H9 (cell line): ENCODE measurements around the gene MXD4. TPM values are rescaled to one million over a fixed set of nuclear protein-coding genes. Genes with fewer than 3 reads are reported as not detected.

Experiments
- DNase-seq: peaks from one replicate; pipeline ENCODE4 v3.0.0-alpha.2; 2017
- H2AFZ ChIP-seq: one replicate; pipeline ENCODE4 v1.6.1; 2013; ENCODE audit warnings: mild to moderate bottlenecking, low read length, control low read depth, moderate library complexity
- H2AK5ac ChIP-seq: 2 replicates; pipeline ENCODE4 v1.6.1; 2013; ENCODE audit warnings: low read length, control low read depth, mixed read lengths; ENCODE audit not compliant: insufficient read length
- H2BK120ac ChIP-seq: one replicate; pipeline ENCODE4 v1.6.1; 2013; ENCODE audit warnings: low read depth, mild to moderate bottlenecking, low read length, control low read depth, inconsistent platforms; ENCODE audit not compliant: poor library complexity, severe bottlenecking
- H2BK12ac ChIP-seq: 2 replicates; pipeline ENCODE4 v1.6.1; 2013; ENCODE audit warnings: low read length, control low read depth, mixed read lengths, low read depth; ENCODE audit not compliant: insufficient read length
- H2BK15ac ChIP-seq: 2 replicates; pipeline ENCODE4 v1.6.1; 2013; ENCODE audit warnings: low read depth, low read length, control low read depth
- H2BK20ac ChIP-seq: one replicate; pipeline ENCODE4 v1.6.1; 2013; ENCODE audit warnings: low read depth, mild to moderate bottlenecking, low read length, control low read depth, inconsistent platforms; ENCODE audit not compliant: poor library complexity, severe bottlenecking
- H2BK5ac ChIP-seq: 2 replicates; pipeline ENCODE4 v1.6.1; 2013; ENCODE audit warnings: low read length, control low read depth, mixed read lengths; ENCODE audit not compliant: insufficient read length
- H3K14ac ChIP-seq: 2 replicates; pipeline ENCODE4 v1.6.1; 2013; ENCODE audit warnings: low read length, control low read depth; ENCODE audit not compliant: insufficient read depth
- H3K18ac ChIP-seq: 2 replicates; pipeline ENCODE4 v1.6.1; 2013; ENCODE audit warnings: low read depth, mild to moderate bottlenecking, mixed read lengths, low read length, control low read depth; ENCODE audit not compliant: insufficient read length
- H3K23ac ChIP-seq: 2 replicates; pipeline ENCODE4 v1.6.1; 2013; ENCODE audit warnings: low read length, control low read depth, mixed read lengths, low read depth; ENCODE audit not compliant: insufficient read length
- H3K23me2 ChIP-seq: 2 replicates; pipeline ENCODE4 v1.6.1; 2013; ENCODE audit warnings: low read depth, mild to moderate bottlenecking, mixed read lengths, low read length, control low read depth; ENCODE audit not compliant: insufficient read length, poor library complexity, severe bottlenecking
- H3K27ac ChIP-seq: 2 replicates; pipeline ENCODE4 v1.5.1; 2013; ENCODE audit warnings: low read length, control low read depth, mixed read lengths, low read depth; ENCODE audit not compliant: insufficient read length
- H3K27me3 ChIP-seq: 2 replicates; pipeline ENCODE4 v1.6.1; 2013; ENCODE audit warnings: low read length, control low read depth, inconsistent platforms; ENCODE audit not compliant: insufficient read depth
- H3K4ac ChIP-seq: 2 replicates; pipeline ENCODE4 v1.6.1; 2013; ENCODE audit warnings: low read depth, mild to moderate bottlenecking, control low read depth, inconsistent platforms, low read length, moderate library complexity
- H3K4me1 ChIP-seq: 2 replicates; pipeline ENCODE4 v1.6.1; 2013; ENCODE audit warnings: low read length, control low read depth, inconsistent platforms; ENCODE audit not compliant: insufficient read depth
- H3K4me2 ChIP-seq: 2 replicates; pipeline ENCODE4 v1.6.1; 2013; ENCODE audit warnings: low read length, control low read depth, mixed read lengths; ENCODE audit not compliant: insufficient read length, insufficient read depth
- H3K56ac ChIP-seq: 2 replicates; pipeline ENCODE4 v1.6.1; 2013; ENCODE audit warnings: low read depth, mild to moderate bottlenecking, mixed read lengths, low read length, control low read depth; ENCODE audit not compliant: insufficient read length
- H3K79me1 ChIP-seq: 2 replicates; pipeline ENCODE4 v1.6.1; 2013; ENCODE audit warnings: low read depth, mild to moderate bottlenecking, moderate library complexity, low read length, control low read depth, inconsistent platforms; ENCODE audit not compliant: insufficient read depth, poor library complexity, severe bottlenecking
- H3K79me2 ChIP-seq: 2 replicates; pipeline ENCODE4 v1.6.1; 2013; ENCODE audit warnings: low read length, control low read depth, inconsistent platforms; ENCODE audit not compliant: insufficient read depth
- H3K9ac ChIP-seq: 2 replicates; pipeline ENCODE4 v1.6.1; 2013; ENCODE audit warnings: low read length, control low read depth, mixed read lengths; ENCODE audit not compliant: insufficient read length; ENCODE audit errors: extremely low read depth
- H3K9me3 ChIP-seq: one replicate; pipeline ENCODE4 v1.6.1; 2013; ENCODE audit warnings: low read depth, low read length, inconsistent platforms; ENCODE audit not compliant: control insufficient read depth
- H3T11ph ChIP-seq: one replicate; pipeline ENCODE4 v1.6.1; 2013; ENCODE audit warnings: mild to moderate bottlenecking, low read length, control low read depth, inconsistent platforms
- H4K20me1 ChIP-seq: one replicate; pipeline ENCODE4 v1.6.1; 2013; ENCODE audit not compliant: control insufficient read depth, insufficient read length, insufficient read depth
- H4K5ac ChIP-seq: 2 replicates; pipeline ENCODE4 v1.6.1; 2013; ENCODE audit warnings: low read depth, mild to moderate bottlenecking, mixed read lengths, low read length, control low read depth; ENCODE audit not compliant: insufficient read length
- H4K8ac ChIP-seq: replicated peaks from 2 replicates; pipeline ENCODE4 v1.6.1; 2013; ENCODE audit warnings: low read length, control low read depth, mixed read lengths, low read depth; ENCODE audit not compliant: insufficient read length
- H4K91ac ChIP-seq: 2 replicates; pipeline ENCODE4 v1.6.1; 2013; ENCODE audit warnings: low read depth, mild to moderate bottlenecking, moderate library complexity, mixed read lengths, low read length, control low read depth; ENCODE audit not compliant: insufficient read length
- H3K27ac Mint-ChIP-seq, 3 experiments: 2 replicates in 2 of 3; 3 replicates in 1 of 3; pipeline ENCODE4 v1.8.0; 2020 to 2021; ENCODE audit warnings: mixed read lengths in 3 of 3, mild to moderate bottlenecking in 1 of 3, moderate library complexity in 1 of 3
- H3K27me3 Mint-ChIP-seq: 2 replicates; pipeline ENCODE4 v1.8.0; 2021; ENCODE audit warnings: low read depth, mild to moderate bottlenecking, moderate library complexity, mixed read lengths
- H3K36me3 Mint-ChIP-seq, 3 experiments: 2 replicates in 2 of 3; 3 replicates in 1 of 3; pipeline ENCODE4 v1.8.0; 2020 to 2021; ENCODE audit warnings: low read depth in 3 of 3, mixed read lengths in 3 of 3; ENCODE audit not compliant: insufficient read depth in 1 of 3
- H3K4me1 Mint-ChIP-seq, 2 experiments: 2 replicates each; pipeline ENCODE4 v1.8.0; 2020; ENCODE audit warnings: mixed read lengths in 2 of 2
- H3K4me3 Mint-ChIP-seq, 2 experiments: 2 replicates in 1 of 2; 3 replicates in 1 of 2; pipeline ENCODE4 v1.8.0; 2020 to 2021; ENCODE audit warnings: mild to moderate bottlenecking in 2 of 2, mixed read lengths in 2 of 2, moderate library complexity in 1 of 2
- H3K9me3 Mint-ChIP-seq, 2 experiments: 2 replicates in 1 of 2; 3 replicates in 1 of 2; pipeline ENCODE4 v1.8.0; 2020; ENCODE audit warnings: mild to moderate bottlenecking in 2 of 2, mixed read lengths in 2 of 2, moderate library complexity in 1 of 2
- WGBS: extraction: QIAGEN DNeasy Blood & Tissue Kit; methylation state at CpG from one replicate; pipeline ENCODE4 v1.1.7; 2013; ENCODE audit warnings: missing lambda C conversion rate, low lambda C conversion rate, mixed read lengths; ENCODE audit not compliant: insufficient read length; ENCODE audit errors: extremely low coverage; 5-methylcytosine and 5-hydroxymethylcytosine counted together
- total RNA-seq: library from RNA; stranded (reverse); gene quantifications from 2 replicates; pipeline ENCODE4 v1.2.1, GENCODE V29; 2021
- TF ChIP-seq, protein P1 (sequence below): fragments of 200-600 bp; sonication (generic); conservative IDR thresholded peaks from 3 replicates; pipeline ENCODE4 v1.8.0; 2021; ENCODE audit warnings: antibody characterized with exemption, mild to moderate bottlenecking

MXD4 gene
- total RNA-seq, 1 experiment from 2014 or later = 24.1 TPM

DNA sequence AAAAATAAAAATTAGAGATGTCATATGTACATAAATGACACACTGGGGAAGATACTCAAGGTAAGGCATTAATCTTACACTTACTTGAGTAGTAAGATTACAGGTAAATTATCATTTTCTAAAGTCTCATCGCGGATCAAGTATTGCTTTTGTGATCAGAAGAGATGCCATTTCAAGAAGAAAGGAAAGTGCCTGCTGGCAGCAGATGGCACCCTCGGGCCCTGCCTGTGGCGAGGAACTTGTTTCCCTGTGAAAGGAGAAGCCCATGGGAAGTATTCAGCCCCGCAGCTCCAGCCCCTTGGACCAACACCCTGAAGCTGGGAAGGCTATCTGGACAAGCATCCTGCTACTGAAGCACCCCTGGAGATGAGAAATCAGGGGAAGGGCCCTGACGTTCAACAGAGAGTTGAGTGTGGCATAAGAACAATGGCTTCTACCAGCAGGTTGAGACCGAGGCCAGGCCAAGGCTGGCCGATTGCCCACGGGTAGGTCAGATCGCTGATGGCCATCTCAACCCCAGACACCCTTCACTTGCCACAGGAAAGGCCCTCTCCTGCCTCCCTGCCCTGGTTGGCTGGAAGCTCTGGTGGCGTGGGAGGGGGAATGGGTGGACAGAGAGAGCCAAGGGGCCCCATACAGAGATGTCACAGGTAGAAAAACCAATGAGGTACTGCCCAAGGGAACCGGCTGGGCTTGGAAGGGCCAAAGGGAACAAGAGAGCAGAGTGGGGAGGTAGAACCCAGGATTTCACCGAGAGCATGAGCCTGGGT lies 18.8 kb upstream of the MXD4 start:
- H3K4me1 ChIP-seq = no peaks in the 10 kb centered on the region
- H3K56ac ChIP-seq = no peak overlapping the region
- no peak overlapping the region for H2AK5ac ChIP-seq
- no peak overlapping the region for H2BK20ac ChIP-seq
- H3K79me1 ChIP-seq = no peaks in the 10 kb centered on the region
- H3K27me3 Mint-ChIP-seq = peaks cover 3% of the 10 kb centered on the region
- H3K27ac ChIP-seq = no peak overlapping the region
- H3K23ac ChIP-seq = no peak overlapping the region
- no peaks in the 10 kb centered on the region; a peak in 1 of 4 replicates for H3K4me1 Mint-ChIP-seq
- H3K27ac Mint-ChIP-seq = no peak overlapping the region
- TF ChIP-seq, protein P1, sequence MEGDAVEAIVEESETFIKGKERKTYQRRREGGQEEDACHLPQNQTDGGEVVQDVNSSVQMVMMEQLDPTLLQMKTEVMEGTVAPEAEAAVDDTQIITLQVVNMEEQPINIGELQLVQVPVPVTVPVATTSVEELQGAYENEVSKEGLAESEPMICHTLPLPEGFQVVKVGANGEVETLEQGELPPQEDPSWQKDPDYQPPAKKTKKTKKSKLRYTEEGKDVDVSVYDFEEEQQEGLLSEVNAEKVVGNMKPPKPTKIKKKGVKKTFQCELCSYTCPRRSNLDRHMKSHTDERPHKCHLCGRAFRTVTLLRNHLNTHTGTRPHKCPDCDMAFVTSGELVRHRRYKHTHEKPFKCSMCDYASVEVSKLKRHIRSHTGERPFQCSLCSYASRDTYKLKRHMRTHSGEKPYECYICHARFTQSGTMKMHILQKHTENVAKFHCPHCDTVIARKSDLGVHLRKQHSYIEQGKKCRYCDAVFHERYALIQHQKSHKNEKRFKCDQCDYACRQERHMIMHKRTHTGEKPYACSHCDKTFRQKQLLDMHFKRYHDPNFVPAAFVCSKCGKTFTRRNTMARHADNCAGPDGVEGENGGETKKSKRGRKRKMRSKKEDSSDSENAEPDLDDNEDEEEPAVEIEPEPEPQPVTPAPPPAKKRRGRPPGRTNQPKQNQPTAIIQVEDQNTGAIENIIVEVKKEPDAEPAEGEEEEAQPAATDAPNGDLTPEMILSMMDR = no peak
- H3K9me3 ChIP-seq = no peaks in the 10 kb centered on the region
- H3K36me3 Mint-ChIP-seq = no peaks in the 10 kb centered on the region; a peak in 1 of 7 replicates
- H3K18ac ChIP-seq = no peak overlapping the region
- no peaks in the 10 kb centered on the region for H4K20me1 ChIP-seq
- no peak overlapping the region for H2AFZ ChIP-seq
- no CpG with 5 or more reads among the region's 13 CpGs for WGBS
- no peak overlapping the region for H2BK5ac ChIP-seq
- DNase-seq = no peak
- H3K4me2 ChIP-seq = no peak overlapping the region
- H4K5ac ChIP-seq = no peak overlapping the region
- no peak overlapping the region for H2BK12ac ChIP-seq
- no peak overlapping the region for H3K4me3 Mint-ChIP-seq
- H4K8ac ChIP-seq = no peak overlapping the region
- no peak overlapping the region; the same call in 1 of the 2 replicates for H2BK15ac ChIP-seq
- H2BK120ac ChIP-seq = no peak overlapping the region
- H3K9ac ChIP-seq = no peak overlapping the region
- H3K23me2 ChIP-seq = no peaks in the 10 kb centered on the region
- no peak overlapping the region for H4K91ac ChIP-seq
- H3K4ac ChIP-seq = no peak overlapping the region
- H3K79me2 ChIP-seq = no peaks in the 10 kb centered on the region
- H3K14ac ChIP-seq = no peak overlapping the region
- no peak overlapping the region for H3T11ph ChIP-seq
- H3K9me3 Mint-ChIP-seq = no peaks in the 10 kb centered on the region
- H3K27me3 ChIP-seq = no peaks in the 10 kb centered on the region
